GM18951 (cell line): Measurements from ENCODE around the gene BEST1.

Source experiments
- POLR2A ChIP-seq: IDR thresholded peaks from 4 replicates; pipeline ENCODE4 v1.6.1; 2011; ENCODE audit warnings: mild to moderate bottlenecking; ENCODE audit not compliant: insufficient read length, insufficient read depth; ENCODE audit errors: extremely low read depth
- in situ Hi-C: fragments of 300-500 bp; cut with MboI; formaldehyde crosslinking; loops from one replicate; pipeline ENCODE4 v1.12.0; 2022; ENCODE audit warnings: low sequenced_read_pairs, mixed read lengths, inconsistent platforms; ENCODE audit not compliant: unreplicated experiment

BEST1 gene

DNA sequence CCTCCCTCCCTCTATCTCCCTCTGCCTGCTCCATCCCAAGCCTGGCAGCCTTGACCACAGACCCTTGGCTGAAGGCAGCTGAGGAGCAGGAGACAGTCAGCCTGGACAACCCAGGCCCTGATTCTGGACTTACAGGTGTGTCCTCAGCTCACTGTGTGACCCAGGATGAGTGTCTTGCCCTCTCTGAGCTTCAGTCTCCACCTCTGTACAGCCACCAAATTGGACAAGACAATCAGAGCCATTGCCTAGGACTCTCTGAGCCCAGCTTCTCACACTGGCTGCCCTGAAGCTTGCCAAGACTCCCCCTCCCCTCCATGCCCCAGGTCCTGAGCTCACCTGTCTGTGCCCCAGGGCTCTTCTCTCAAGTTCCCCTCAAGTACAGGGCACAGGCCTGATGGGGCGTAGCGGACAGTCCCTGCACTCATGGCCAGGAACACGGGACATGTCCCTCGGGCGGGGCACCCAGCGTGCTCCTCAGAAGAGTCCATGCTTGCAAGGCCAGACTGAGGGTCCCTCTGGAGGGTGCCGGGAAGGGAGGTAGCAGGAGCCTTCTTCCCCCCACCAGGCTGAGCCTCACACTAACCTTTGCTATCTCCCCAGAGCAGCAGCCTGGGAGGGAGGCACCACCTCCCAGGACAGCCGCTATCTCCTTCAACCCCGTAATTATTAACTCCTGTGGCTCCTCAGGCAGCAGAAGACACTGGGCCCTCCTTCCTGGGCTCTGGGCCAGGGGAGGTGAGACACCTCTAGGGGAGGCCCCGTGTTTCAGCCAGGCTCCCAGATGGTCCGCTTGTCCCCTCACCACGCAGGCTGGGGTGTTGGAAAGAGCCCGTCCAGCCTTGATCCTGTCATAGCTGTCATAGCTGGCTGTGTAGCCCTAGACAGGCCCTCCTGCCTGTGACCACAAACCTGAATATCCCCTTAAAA lies 30.2 kb upstream of the BEST1 start:
- TF ChIP-seq POLR2A: no peak
- in situ Hi-C loops: no loop called here

DNA sequence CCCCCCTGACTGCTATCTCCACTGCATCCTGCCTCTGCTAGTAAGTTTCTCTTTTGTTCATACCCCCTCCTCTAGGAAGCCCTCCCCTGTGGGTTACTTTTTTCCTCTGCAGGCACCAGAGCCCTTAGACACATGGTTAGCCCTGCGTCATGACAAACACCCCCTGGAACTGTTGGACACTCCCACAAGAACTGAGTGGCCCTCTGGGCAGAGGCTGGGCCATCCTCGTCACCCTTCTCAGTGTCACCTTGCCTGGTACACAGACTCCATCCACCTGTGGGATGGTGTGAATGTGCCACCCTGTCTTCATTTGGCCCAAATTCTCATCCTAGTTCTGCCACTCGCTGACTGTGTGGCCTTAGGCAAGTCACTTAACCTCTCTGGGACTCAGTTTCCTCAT lies 28.7 kb upstream of the BEST1 start:
- no peak for TF ChIP-seq POLR2A
- in situ Hi-C loops: no loop called here

DNA sequence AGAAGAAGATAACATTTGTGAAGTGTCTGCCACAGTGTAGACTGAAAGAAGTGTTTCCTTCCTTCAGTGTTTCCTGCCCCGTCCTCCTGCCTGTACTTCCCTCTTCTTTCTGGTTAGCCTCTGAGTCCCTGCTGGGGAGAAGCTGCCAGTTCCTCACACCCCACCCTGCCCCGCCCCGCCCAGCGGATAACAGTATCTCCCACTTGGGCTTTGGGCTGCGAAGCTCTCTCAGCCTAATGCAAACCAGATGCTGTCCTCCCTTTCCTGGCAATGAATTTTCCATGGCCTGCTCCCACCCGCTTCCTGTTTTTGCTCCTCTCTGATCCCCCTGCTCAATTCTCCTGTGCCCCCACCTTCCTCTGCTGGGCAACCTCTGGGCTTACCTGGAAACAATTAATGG lies 27.6 kb upstream of the BEST1 start:
- TF ChIP-seq POLR2A: no peak
- in situ Hi-C loops: no loop called here

DNA sequence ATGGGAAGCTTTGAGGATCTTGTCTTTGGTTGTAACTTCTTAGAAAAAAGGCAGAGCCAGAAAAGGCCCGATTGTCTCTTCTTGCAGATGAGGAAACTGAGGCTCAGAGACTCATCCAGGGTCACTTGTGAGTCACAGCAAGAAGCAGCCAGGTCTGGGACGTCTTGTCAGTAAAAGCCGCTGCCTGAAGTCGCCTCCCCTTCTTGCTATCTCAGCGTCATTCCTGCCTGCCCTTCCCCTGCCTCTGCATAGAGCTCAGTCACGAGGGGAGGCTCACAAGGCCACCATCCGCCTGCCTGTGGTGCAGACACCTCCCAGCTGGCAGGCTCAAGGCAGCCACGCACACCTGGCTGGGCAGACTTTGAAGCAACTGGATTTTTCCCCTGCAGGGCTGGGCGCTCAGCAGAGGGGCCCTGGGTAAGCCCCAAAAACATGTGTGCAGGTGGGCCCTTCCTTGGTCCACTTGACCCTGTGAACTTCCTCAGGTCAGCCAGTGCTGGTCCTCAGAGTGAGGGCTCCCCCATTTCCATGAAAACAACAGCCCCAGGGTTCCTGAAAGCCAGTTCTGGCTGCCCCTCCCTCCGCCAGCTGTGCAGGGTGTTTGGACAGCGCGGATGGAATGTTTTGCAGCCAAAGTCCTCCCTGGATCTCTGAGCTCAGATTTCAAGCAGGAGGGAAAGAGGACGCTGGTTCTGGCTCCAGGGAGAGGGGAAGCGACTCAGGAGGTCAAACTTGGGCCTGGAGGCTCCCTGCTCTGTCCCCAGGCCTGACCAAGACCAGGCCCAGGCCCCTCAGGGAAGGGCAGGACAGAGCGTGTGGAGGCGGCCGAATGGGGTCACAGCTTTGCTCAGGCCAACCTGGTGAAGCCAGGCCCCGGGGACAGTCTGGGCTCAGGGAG lies 26.7 kb upstream of the BEST1 start:
- in situ Hi-C loops: no loop called here
- no peak for TF ChIP-seq POLR2A

DNA sequence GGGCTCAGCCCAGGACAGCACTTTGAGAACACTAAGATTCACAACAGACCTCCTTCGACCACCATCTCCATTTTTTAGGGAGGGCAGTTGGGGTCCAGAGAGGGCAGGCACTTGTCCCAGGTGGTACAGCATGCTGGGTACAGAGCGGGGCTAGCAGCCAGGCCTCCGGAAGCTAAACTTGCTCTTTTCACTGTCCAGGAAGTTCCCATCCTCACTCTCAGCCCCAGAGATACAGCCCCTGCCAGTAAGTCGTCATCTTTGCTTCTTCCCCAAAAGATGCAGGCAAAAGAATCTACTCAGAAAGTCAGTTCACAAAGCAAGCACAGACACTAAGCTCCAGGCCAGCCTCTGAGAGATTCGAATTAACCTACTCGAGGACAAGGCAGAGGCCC lies 26.1 kb upstream of the BEST1 start:
- TF ChIP-seq POLR2A: no peak
- in situ Hi-C loops: no loop called here

DNA sequence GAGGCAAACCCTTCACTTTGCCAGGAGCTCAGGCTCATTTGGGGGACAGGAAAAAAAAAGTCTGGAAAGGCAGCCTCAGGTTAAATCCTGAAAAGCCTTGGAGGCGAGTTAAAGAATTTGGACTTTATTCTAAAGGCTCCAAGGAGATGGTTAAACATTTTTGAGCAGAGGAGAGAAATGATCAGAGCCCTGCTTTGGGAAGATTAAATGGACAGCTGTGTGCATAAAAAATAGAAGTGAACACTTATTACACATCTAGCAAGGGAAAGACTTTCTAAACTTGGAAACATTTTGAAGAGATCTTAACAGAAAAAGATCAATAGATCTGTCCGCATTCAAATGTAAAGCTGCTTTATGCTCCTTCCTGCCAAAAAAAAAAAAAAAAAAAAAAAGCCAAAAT lies 24.4 kb upstream of the BEST1 start:
- TF ChIP-seq POLR2A: no peak
- in situ Hi-C loops: no loop called here

DNA sequence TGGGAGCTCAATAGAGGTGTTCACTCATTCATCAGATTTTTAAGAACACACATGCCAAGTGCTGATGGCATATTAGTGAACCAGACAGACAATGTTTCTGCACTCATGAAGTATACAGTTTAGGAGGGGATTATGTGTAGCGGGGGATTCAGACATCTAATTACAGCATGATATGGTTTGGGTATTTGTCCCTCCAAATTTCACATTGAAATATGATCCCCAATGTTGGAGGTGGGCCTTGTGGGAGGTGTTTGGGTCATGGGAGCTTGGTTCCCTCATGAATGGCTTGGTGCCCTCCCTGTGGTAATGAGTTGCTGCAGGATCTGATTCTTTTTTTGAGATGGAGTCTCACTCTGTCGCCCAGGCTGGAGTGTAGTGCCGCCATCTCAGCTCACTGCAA lies 23.9 kb upstream of the BEST1 start:
- in situ Hi-C loops: no loop called here

DNA sequence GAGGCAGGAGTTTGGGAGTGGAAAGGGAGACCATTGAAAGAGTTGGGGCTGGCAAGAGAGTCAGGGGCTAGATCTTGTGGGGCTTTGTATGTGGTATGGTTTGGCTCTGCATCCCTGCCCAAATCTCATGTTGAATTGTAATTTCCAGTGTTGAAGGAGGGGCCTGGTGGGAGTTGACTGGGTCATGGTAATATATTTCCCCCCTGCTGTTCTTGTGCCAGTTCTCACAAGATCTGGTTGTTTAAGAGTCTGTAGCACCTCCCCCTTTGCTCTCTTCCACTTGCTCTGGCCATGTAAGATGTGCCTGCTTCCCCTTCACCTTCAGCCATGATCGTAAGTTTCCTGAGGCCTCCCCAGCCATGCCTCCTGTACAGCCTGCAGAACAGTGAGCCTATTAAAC lies 22.6 kb upstream of the BEST1 start:
- in situ Hi-C loops: no loop called here
- no peak for TF ChIP-seq POLR2A

More for the DNA sequence above, 23.9 kb upstream of the BEST1 start:
- no peak for TF ChIP-seq POLR2A

DNA sequence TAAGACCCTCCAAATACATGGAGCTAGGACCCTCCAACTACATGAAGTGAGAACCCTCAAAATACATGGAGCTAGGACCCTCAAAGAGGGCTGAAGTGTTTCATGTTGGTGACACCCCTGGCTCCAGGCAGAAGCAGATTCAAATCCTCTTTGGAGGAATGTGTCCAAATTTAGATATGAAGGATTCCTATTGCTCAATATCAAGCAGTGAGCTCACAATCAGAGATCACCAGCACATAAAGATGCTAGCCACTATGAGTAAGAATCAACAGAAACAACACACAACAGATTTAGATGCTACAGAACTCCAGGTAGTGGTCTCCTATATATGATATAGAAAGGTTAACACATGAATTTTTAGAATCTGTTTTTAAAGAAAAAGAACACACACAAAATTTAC lies 21.5 kb upstream of the BEST1 start:
- TF ChIP-seq POLR2A: no peak
- in situ Hi-C loops: no loop called here

DNA sequence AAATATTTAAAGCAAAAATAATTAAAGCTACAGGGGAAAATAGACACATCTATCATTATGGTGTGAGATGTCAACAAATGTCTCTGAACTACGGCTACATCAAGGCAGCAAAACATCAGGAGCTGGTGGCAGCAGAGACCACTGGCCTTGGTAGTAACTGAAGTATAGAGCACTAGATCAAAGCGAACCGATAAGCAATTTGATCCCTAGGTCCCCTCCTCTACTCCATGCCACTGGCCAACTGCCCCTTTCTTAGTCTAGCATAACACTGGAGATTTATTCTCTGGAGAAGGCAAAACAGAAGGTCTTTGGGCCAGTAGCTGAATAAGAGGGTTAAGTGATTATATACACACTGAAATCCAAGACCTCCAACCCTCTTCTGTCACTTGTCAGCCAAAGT lies 19.2 kb upstream of the BEST1 start:
- no peak for TF ChIP-seq POLR2A
- in situ Hi-C loops: no loop called here

DNA sequence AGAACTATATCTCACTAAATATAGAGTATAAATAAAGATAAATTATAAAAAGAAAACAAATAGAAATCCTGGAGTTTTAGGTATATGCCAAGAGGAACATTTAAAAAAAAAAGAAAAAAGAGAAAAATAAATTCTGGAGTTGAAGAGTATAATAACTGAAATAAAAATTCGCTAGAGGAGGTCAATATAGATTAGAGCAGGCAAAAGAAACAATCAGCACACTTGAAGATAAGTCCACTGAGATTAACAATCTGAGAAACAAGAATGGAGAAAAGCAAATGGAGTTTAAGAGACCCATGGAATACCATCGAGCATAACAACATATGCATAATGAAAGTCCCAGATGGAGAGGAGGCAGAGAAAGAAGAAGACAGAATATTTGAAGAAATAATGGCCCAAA lies 14.3 kb upstream of the BEST1 start:
- in situ Hi-C loops: no loop called here
- no peak for TF ChIP-seq POLR2A

DNA sequence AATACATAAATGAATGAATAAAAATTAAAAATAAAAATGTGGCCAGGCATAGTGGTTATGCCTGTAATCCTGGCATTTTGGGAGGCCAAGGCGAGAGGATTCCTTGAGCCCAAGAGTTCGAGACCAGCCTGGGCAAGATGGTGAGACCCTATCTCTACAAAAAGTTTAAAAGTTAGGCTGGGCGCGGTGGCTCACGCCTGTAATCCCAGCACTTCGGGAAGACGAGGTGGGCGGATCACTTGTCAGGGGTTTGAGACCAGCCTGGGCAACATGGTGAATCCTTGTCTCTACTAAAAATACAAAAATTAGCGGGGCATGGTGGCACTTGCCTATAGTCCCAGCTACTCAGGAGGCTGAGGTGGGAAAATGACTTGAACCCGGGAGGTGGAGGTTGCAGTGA lies 9.7 kb upstream of the BEST1 start:
- TF ChIP-seq POLR2A: no peak
- in situ Hi-C loops: no loop called here

DNA sequence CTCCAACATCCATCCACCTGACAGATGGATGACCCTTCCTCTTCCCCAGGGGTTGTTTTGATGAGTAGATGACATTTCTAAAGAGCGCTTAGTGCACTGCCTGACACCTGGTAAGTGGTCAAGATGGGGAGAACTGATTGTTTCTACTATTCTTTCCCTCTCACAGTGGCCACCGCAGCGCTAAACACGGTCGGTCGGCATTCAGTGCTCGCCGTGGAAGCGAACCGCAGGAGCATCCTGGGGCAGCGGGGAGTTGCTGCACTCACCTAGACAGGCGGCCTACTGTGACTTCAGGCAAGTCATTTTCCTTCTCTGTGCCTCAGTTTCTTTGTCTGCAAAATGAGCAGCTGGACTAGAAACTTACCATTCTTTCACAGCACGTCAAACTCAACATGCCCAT lies 5.0 kb upstream of the BEST1 start:
- TF ChIP-seq POLR2A: no peak
- in situ Hi-C loops: no loop called here

DNA sequence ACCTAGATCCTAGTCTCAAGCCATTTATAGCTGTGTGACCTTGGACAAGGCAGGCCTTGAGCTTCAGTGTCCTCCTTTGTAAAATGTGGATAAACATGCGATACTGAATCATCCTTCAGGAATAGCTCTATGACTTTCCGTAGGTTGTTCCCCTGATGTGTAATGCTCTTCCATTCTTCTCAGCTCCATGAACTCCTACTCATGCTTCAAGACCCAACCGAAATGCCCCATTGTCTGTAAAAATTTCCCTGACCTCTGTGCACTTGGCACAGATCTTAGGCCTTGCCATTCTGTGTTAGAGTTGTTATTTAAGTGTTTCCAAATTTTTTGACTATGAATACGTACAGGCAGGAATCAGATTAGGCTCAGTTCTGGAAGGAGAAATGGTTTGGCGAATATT lies 3.3 kb upstream of the BEST1 start:
- in situ Hi-C loops: no loop called here
- TF ChIP-seq POLR2A: no peak

DNA sequence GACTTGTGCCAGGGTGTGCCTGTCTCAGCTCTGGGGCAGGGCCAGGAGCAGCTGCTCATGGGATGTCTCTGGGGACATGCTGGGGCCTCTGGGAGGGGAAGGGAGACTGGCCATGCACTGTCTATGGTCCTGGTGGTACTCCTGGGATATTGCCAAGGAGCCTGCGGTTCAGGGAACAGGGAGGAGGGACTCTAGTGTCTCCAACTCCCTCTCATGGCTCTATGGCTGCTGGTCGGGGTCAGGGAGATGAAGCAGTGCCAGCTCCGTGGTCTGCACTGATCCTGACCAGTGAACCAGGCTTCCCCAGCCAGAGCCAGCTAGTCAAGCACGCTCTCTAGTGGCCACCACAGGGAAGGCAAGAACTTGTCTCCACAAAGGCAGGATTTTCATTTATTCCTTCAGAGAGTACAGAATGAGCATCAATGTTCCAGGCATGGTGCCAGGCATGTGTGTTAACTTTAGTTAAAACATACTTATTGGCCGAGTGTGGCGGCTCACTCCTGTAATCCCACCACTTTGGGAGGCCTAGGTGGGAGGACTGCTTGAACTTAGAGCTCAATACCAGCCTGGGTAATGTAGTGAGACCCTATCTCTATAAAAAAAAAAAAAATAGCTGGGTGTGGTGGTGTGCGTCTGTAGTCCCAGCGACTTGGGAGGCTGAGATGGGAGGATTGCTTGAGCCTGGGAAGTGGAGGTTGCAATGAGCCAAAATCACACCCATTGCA lies 2.5 kb upstream of the BEST1 start:
- no peak for TF ChIP-seq POLR2A
- in situ Hi-C loops: no loop called here
